NCI-H1436 (cell line): ENCODE measurements around the gene STPG4.

Experiments used
- DNase-seq: peaks from one replicate; lab custom pipeline; 2025; lab: John Stamatoyannopoulos, UW

The STPG4 gene

GRCh38 chr2:47070920-47071824 lies 83.9 kb downstream of the STPG4 start:
- DNase-seq: no peak

- no peak for DNase-seq
Observed at GRCh38 chr2:47070155-47070919, 84.8 kb downstream of the STPG4 start.

- no peak for DNase-seq
Observed at GRCh38 chr2:47069628-47070154, 85.4 kb downstream of the STPG4 start.

- DNase-seq: no peak
Observed at GRCh38 chr2:47068981-47069627, 86.0 kb downstream of the STPG4 start.

GRCh38 chr2:47067788-47068407 lies 87.2 kb downstream of the STPG4 start:
- no peak for DNase-seq

- no peak for DNase-seq
Observed at GRCh38 chr2:47065771-47066380, 89.2 kb downstream of the STPG4 start.

GRCh38 chr2:47065343-47065742 lies 89.8 kb downstream of the STPG4 start:
- DNase-seq: no peak

- no peak for DNase-seq
Observed at GRCh38 chr2:47064106-47064505, 91.0 kb downstream of the STPG4 start.

- DNase-seq: no peak
Observed at GRCh38 chr2:47063538-47063930, 91.6 kb downstream of the STPG4 start.

GRCh38 chr2:47062681-47063537 lies 92.2 kb downstream of the STPG4 start:
- DNase-seq: no peak

GRCh38 chr2:47061944-47062678 lies 93.0 kb downstream of the STPG4 start:
- no peak for DNase-seq

- no peak for DNase-seq
Observed at GRCh38 chr2:47060652-47061170, 94.4 kb downstream of the STPG4 start.

- DNase-seq: no peak
Observed at GRCh38 chr2:47058003-47058931, 96.8 kb downstream of the STPG4 start.

GRCh38 chr2:47057687-47058002 lies 97.5 kb downstream of the STPG4 start:
- no peak for DNase-seq

GRCh38 chr2:47056868-47057686 lies 98.0 kb downstream of the STPG4 start:
- DNase-seq: no peak

GRCh38 chr2:47056374-47056773 lies 98.7 kb downstream of the STPG4 start:
- no peak for DNase-seq

GRCh38 chr2:47054868-47055267 lies 100.2 kb downstream of the STPG4 start:
- no peak for DNase-seq
